PC-9 (cell line): ENCODE measurements around the gene C7orf33.

Experiments used
- EZH2 ChIP-seq: fragments of 200-600 bp; sonication (generic); IDR thresholded peaks from 2 replicates; pipeline ENCODE4 v1.8.0; 2017; ENCODE audit warnings: antibody characterized with exemption, low read depth
- TF ChIP-seq, protein P1 (sequence below): fragments of 200-600 bp; sonication (generic); conservative IDR thresholded peaks from 2 replicates; pipeline ENCODE4 v1.6.1; 2017; ENCODE audit warnings: mixed run types, antibody characterized with exemption, mild to moderate bottlenecking, moderate library complexity

DNA sequence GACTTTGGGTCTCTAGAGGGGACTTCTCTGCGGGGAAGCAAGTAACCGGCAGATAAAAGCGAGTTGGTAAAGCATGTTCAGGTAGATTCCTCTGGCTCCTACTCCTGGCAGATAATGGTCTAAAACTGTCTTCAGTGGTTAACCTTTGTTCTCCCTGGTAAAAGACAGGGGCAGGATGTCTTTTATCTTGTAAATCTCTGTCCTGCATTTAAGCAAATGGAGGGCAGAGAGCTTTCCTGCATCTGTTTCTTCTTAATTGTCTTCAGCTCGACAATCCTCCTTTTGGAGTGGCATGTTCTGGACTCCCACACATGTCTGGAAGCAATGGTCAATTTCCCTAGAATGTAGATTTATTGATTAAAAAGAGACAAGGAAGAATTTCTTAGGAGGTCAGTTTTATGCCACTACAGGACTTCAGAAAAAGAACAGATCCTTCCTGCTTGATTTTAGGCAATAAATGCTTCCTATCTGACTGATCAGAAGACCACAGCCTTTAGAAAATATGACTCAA lies 16.6 kb downstream of the C7orf33 start:
- TF ChIP-seq, protein P1, sequence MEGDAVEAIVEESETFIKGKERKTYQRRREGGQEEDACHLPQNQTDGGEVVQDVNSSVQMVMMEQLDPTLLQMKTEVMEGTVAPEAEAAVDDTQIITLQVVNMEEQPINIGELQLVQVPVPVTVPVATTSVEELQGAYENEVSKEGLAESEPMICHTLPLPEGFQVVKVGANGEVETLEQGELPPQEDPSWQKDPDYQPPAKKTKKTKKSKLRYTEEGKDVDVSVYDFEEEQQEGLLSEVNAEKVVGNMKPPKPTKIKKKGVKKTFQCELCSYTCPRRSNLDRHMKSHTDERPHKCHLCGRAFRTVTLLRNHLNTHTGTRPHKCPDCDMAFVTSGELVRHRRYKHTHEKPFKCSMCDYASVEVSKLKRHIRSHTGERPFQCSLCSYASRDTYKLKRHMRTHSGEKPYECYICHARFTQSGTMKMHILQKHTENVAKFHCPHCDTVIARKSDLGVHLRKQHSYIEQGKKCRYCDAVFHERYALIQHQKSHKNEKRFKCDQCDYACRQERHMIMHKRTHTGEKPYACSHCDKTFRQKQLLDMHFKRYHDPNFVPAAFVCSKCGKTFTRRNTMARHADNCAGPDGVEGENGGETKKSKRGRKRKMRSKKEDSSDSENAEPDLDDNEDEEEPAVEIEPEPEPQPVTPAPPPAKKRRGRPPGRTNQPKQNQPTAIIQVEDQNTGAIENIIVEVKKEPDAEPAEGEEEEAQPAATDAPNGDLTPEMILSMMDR, result no peak
- no peak for TF ChIP-seq EZH2
